ENCODE measurements around the gene LENG1.

GRCh38 chr19:54199401-54199800 is 39.9 kb upstream of the LENG1 start:
- TF ChIP-seq POLR2AphosphoS5 (IDR thresholded peaks at IDR 0.05; ENCODE audit: low read depth, low read length) = 0 out of 2 replicates have a peak, but pooled peaks have one; percentile 30
- TF ChIP-seq, protein P1, sequence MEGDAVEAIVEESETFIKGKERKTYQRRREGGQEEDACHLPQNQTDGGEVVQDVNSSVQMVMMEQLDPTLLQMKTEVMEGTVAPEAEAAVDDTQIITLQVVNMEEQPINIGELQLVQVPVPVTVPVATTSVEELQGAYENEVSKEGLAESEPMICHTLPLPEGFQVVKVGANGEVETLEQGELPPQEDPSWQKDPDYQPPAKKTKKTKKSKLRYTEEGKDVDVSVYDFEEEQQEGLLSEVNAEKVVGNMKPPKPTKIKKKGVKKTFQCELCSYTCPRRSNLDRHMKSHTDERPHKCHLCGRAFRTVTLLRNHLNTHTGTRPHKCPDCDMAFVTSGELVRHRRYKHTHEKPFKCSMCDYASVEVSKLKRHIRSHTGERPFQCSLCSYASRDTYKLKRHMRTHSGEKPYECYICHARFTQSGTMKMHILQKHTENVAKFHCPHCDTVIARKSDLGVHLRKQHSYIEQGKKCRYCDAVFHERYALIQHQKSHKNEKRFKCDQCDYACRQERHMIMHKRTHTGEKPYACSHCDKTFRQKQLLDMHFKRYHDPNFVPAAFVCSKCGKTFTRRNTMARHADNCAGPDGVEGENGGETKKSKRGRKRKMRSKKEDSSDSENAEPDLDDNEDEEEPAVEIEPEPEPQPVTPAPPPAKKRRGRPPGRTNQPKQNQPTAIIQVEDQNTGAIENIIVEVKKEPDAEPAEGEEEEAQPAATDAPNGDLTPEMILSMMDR (IDR thresholded peaks at IDR 0.05) = no peak
- TF ChIP-seq SIN3A (IDR thresholded peaks at IDR 0.05; ENCODE audit: borderline replicate concordance, insufficient read depth, low read depth, low read length) = no peak
- TF ChIP-seq, protein P2, sequence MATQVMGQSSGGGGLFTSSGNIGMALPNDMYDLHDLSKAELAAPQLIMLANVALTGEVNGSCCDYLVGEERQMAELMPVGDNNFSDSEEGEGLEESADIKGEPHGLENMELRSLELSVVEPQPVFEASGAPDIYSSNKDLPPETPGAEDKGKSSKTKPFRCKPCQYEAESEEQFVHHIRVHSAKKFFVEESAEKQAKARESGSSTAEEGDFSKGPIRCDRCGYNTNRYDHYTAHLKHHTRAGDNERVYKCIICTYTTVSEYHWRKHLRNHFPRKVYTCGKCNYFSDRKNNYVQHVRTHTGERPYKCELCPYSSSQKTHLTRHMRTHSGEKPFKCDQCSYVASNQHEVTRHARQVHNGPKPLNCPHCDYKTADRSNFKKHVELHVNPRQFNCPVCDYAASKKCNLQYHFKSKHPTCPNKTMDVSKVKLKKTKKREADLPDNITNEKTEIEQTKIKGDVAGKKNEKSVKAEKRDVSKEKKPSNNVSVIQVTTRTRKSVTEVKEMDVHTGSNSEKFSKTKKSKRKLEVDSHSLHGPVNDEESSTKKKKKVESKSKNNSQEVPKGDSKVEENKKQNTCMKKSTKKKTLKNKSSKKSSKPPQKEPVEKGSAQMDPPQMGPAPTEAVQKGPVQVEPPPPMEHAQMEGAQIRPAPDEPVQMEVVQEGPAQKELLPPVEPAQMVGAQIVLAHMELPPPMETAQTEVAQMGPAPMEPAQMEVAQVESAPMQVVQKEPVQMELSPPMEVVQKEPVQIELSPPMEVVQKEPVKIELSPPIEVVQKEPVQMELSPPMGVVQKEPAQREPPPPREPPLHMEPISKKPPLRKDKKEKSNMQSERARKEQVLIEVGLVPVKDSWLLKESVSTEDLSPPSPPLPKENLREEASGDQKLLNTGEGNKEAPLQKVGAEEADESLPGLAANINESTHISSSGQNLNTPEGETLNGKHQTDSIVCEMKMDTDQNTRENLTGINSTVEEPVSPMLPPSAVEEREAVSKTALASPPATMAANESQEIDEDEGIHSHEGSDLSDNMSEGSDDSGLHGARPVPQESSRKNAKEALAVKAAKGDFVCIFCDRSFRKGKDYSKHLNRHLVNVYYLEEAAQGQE (IDR thresholded peaks at IDR 0.05; ENCODE audit: insufficient read depth in 1 of 2, low read depth in 2 of 2, low read length in 1 of 2) = no peak
- no peak for TF ChIP-seq TCF7L2 (IDR thresholded peaks at IDR 0.05; ENCODE audit: low read depth, low read length)
